Epithelial cell of esophagus (primary cell): Measurements from ENCODE around the gene MYOM1.
A peak's percentile ranks its signal among the peaks of the same experiment; 100 is the strongest.
"Not testable (repeated sequence)": the region's sequence is repeated elsewhere in the genome, so short reads cannot be mapped to it uniquely, and the experiment has no call there.

ENCODE experiments used
- DNase-seq: peaks from one replicate; pipeline ENCODE4 v3.0.0; 2010; ENCODE audit warnings: low read depth
- H3K4me3 ChIP-seq: 2 replicates; pipeline ENCODE4 v1.5.1; 2011; ENCODE audit warnings: mild to moderate bottlenecking, low read length, control low read depth
- CTCF ChIP-seq: IDR thresholded peaks from 2 replicates; pipeline ENCODE4 v1.5.1; 2011; ENCODE audit warnings: low read depth, mild to moderate bottlenecking, low read length, control low read depth, inconsistent platforms; ENCODE audit not compliant: insufficient read depth; ENCODE audit errors: missing control alignments

The MYOM1 gene

GRCh38 chr18:3071676-3072075, 148.1 kb downstream of the MYOM1 start:
- DNase-seq = no peak
- no peak for TF ChIP-seq CTCF
- H3K4me3 ChIP-seq = no peak overlapping the region

- no peak for TF ChIP-seq CTCF
- H3K4me3 ChIP-seq = no peak overlapping the region
- no peak for DNase-seq
These were observed 149.9 kb downstream of the MYOM1 start for GRCh38 chr18:3069671-3070433.

- no peak for TF ChIP-seq CTCF
- no peak for DNase-seq
- no peak overlapping the region for H3K4me3 ChIP-seq
These were observed 152.0 kb downstream of the MYOM1 start for GRCh38 chr18:3067722-3068121.

GRCh38 chr18:3067165-3067661, 152.6 kb downstream of the MYOM1 start:
- DNase-seq = no peak
- no peak for TF ChIP-seq CTCF
- no peak overlapping the region for H3K4me3 ChIP-seq

GRCh38 chr18:3066341-3067110, 153.2 kb downstream of the MYOM1 start:
- no peak for DNase-seq
- TF ChIP-seq CTCF = no peak
- no peak overlapping the region for H3K4me3 ChIP-seq

- not testable (repeated sequence) for H3K4me3 ChIP-seq, DNase-seq
These were observed 156.0 kb downstream of the MYOM1 start for GRCh38 chr18:3063766-3064165.

- no peak overlapping the region for H3K4me3 ChIP-seq
- peak; percentile 82 for TF ChIP-seq CTCF
- peak; percentile 54 for DNase-seq
These were observed 156.7 kb downstream of the MYOM1 start for GRCh38 chr18:3062798-3063680.
